Thyroid gland (tissue), 4 donors: Measurements from ENCODE around the gene CLEC6A.

Source experiments
- CTCF ChIP-seq, 6 experiments: fragments of 200-600 bp in 3 of 6; fragments of 450-650 bp in 3 of 6; sonication (generic) in 3 of 6; IDR thresholded peaks; one replicate each; pipeline ENCODE4 v1.5.1; 2016 to 2019; ENCODE audit warnings: antibody characterized with exemption in 6 of 6, mild to moderate bottlenecking in 2 of 6, inconsistent platforms in 1 of 6, moderate library complexity in 1 of 6
- POLR2A ChIP-seq, 2 donors: fragments of 450-650 bp; IDR thresholded peaks; one replicate each; pipeline ENCODE4 v1.6.1; 2017; ENCODE audit warnings: antibody characterized with exemption in 2 of 2, mild to moderate bottlenecking in 2 of 2, moderate library complexity in 1 of 2

- TF ChIP-seq CTCF (IDR thresholded peaks at IDR 0.05) (no peak), POLR2A (IDR thresholded peaks at IDR 0.05) (no peak)
Observed at GRCh38 chr12:8507596-8507995, 51.8 kb downstream of the CLEC6A start.
